ENCODE data around the gene SHISAL2A. TPM values are rescaled to one million over a fixed set of nuclear protein-coding genes. Genes with fewer than 3 reads are reported as not detected.

The SHISAL2A gene
- total RNA-seq, 1 donor from 2014 or later = 1.4 TPM

GRCh38 chr1:52659851-52660596 lies 27.1 kb downstream of the SHISAL2A start:
- H3K36me3 Mint-ChIP-seq = no peaks in the 10 kb centered on the region
- H3K4me3 Mint-ChIP-seq = no peak overlapping the region
- no peak for DNase-seq (ENCODE audit: low spot score in 2 of 2, unreplicated experiment in 2 of 2)
- H3K27ac Mint-ChIP-seq = peak overlapping the region; percentile 75
- H3K4me1 Mint-ChIP-seq = peaks cover 26% of the 10 kb centered on the region
- no peak for TF ChIP-seq CTCF (IDR thresholded peaks at IDR 0.05; ENCODE audit: unreplicated experiment)
- no peaks in the 10 kb centered on the region for H3K27me3 Mint-ChIP-seq (ENCODE audit: low read depth)
- no peaks in the 10 kb centered on the region for H3K9me3 Mint-ChIP-seq

- no peaks in the 10 kb centered on the region for H3K36me3 Mint-ChIP-seq
- H3K9me3 Mint-ChIP-seq = no peaks in the 10 kb centered on the region
- no peak for DNase-seq (ENCODE audit: low spot score in 2 of 2, unreplicated experiment in 2 of 2)
- no peak for TF ChIP-seq CTCF (IDR thresholded peaks at IDR 0.05; ENCODE audit: unreplicated experiment)
- H3K4me3 Mint-ChIP-seq = no peak overlapping the region
- no peaks in the 10 kb centered on the region for H3K27me3 Mint-ChIP-seq (ENCODE audit: low read depth)
- H3K27ac Mint-ChIP-seq = peak overlapping the region; percentile 42
- peaks cover 33% of the 10 kb centered on the region for H3K4me1 Mint-ChIP-seq
These were observed 27.8 kb downstream of the SHISAL2A start for GRCh38 chr1:52660807-52661206.

DNA sequence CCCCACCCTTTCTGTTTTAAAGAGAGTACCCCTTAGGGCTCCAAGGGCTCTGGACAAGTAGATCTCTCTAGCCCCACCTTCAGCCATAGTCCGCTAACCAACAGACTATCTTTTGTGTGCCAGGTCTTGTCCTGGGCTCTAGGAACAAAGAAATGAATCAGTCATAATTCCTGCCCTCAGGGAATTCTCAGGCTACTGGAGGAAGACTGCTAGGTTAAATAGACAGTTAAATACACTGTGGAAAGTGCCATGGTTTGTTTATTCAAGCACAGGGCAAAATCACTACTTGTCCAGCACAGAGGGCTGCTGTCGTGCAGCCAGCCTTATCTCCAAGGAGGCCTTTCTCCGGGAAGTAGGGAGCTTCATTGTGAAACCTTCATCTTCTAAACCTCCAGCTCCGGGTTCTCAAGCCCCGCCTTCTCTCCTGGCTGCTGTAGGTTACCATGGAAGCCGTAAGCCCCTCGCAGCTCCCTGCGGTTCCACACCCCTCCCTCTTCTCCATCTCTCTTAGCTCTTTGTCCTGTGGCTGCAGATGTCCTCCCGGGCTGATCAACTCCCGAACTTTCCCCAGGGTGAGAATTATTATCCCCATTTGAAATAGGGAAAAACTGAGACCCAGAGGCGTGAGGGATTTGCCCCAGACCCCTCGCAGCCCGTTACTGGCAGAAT lies 29.8 kb downstream of the SHISAL2A start:
- Mint-ChIP-seq H3K9me3 (no peaks in the 10 kb centered on the region), H3K4me3 (peak overlapping the region; percentile 45), H3K27ac (peak overlapping the region; percentile 77), H3K36me3 (no peaks in the 10 kb centered on the region), H3K4me1 (peaks cover 33% of the 10 kb centered on the region), H3K27me3 (ENCODE audit: low read depth) (no peaks in the 10 kb centered on the region)
- no peak for TF ChIP-seq CTCF (IDR thresholded peaks at IDR 0.05; ENCODE audit: unreplicated experiment)
- DNase-seq (ENCODE audit: low spot score in 2 of 2, unreplicated experiment in 2 of 2) = peak in 1 of 2 experiments; percentile 45

DNA sequence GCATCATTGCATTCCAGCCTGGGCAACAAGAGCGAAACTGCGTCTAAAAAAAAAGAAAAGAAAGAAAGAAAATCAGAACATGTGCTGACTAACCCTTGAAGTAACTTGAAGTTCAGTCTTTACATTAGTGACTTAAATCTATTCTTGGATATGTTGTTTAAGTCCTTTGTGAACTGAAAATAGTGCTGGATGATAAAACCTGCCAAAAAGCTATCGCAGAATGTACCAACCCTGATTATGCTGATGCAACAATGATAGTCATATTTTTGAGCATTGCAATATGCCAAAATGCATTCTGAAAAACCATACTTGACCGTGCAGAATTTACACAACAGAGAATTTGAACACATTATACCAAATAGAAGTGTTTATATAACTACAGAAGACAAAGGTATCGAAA lies 30.7 kb downstream of the SHISAL2A start:
- no peaks in the 10 kb centered on the region for H3K9me3 Mint-ChIP-seq
- no peaks in the 10 kb centered on the region for H3K36me3 Mint-ChIP-seq
- DNase-seq (ENCODE audit: low spot score in 2 of 2, unreplicated experiment in 2 of 2) = no peak
- H3K27me3 Mint-ChIP-seq (ENCODE audit: low read depth) = no peaks in the 10 kb centered on the region
- H3K4me3 Mint-ChIP-seq = no peak overlapping the region
- H3K27ac Mint-ChIP-seq = no peak overlapping the region
- H3K4me1 Mint-ChIP-seq = peaks cover 33% of the 10 kb centered on the region
- no peak for TF ChIP-seq CTCF (IDR thresholded peaks at IDR 0.05; ENCODE audit: unreplicated experiment)

GRCh38 chr1:52665006-52665941 lies 32.3 kb downstream of the SHISAL2A start:
- Mint-ChIP-seq H3K4me1 (peaks cover 33% of the 10 kb centered on the region), H3K9me3 (no peaks in the 10 kb centered on the region), H3K36me3 (no peaks in the 10 kb centered on the region), H3K27ac (no peak overlapping the region), H3K4me3 (no peak overlapping the region), H3K27me3 (ENCODE audit: low read depth) (no peaks in the 10 kb centered on the region)
- DNase-seq (ENCODE audit: low spot score in 2 of 2, unreplicated experiment in 2 of 2) = no peak
- TF ChIP-seq CTCF (IDR thresholded peaks at IDR 0.05; ENCODE audit: unreplicated experiment) = no peak
